AG04450 (cell line): ENCODE measurements around the gene TCP11. TPM values are rescaled to one million over a fixed set of nuclear protein-coding genes. Genes with fewer than 3 reads are reported as not detected.

Experiments used
- CTCF ChIA-PET: fragments of 300-600, 350-600 bp; formaldehyde crosslinking; extraction: SDS; loops from one replicate; lab custom pipeline; 2022; ENCODE audit warnings: antibody characterized with exemption, inconsistent platforms; lab: Charles Lee
- POLR2A ChIA-PET: fragments of 350-600 bp; formaldehyde crosslinking; extraction: SDS; loops from one replicate; lab custom pipeline; 2021; ENCODE audit warnings: antibody characterized with exemption, inconsistent platforms; lab: Yijun Ruan, JAX
- DNase-seq: peaks from one replicate; pipeline ENCODE4 v3.0.0-alpha.2; 2011; ENCODE audit warnings: low read depth, low spot score
- H3K27ac ChIP-seq: one replicate; pipeline ENCODE4 v1.5.1; 2012; ENCODE audit warnings: low read depth, low read length, control low read depth
- H3K27me3 ChIP-seq: one replicate; pipeline ENCODE4 v1.6.0; 2012; ENCODE audit warnings: low read length; ENCODE audit not compliant: control insufficient read depth, insufficient read depth
- H3K4me3 ChIP-seq: 2 replicates; pipeline ENCODE4 v1.5.1; 2011; ENCODE audit warnings: mild to moderate bottlenecking, low read depth, low read length, control low read depth
- H3K9me3 ChIP-seq: 2 replicates; pipeline ENCODE4 v1.5.1; 2012; ENCODE audit warnings: low read length; ENCODE audit not compliant: control insufficient read depth, insufficient read depth
- polyA plus RNA-seq: library from polyadenylated mRNA; depleted of rRNA; stranded (reverse); fragments of >200 nt; gene quantifications from 2 replicates; pipeline ENCODE4 v1.2.3, GENCODE V29; 2011
- TF ChIP-seq, protein P1 (sequence below): IDR thresholded peaks from 2 replicates; pipeline ENCODE4 v1.5.1; 2011; ENCODE audit warnings: low read depth, low read length, control low read depth, inconsistent platforms

TCP11 gene
- polyA plus RNA-seq, 1 experiment = 0.11 TPM

DNA sequence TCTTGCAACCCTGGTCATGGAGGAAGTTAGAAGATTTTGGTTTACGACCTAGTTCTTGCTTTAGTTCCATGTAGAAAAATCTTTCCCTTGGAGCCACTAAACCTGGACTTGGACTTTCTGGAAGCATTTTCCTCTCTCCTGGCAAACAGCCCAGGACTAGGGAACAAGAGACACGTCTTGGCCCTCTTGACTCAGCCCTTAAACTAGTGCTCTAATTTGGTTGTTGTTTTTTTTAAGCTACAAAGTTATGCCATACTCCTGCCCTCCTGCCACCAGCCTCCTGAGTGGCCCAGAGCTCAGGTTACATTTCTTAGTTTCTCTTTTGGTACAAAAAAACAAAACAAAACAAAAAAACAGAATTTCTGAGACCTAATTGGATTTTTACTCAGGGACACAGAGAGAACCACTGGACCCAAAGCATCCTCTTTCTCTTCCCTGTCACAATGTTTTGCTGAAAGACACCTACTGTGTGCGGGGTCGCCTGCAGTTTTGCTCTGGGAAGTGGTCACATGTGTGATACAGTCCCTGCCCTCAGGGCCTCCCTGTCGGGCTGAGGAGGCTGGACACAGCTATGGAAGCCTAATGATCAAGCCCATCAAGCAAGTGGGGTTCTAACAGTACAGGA lies 40.3 kb upstream of the TCP11 start:
- H3K4me3 ChIP-seq = no peak overlapping the region
- POLR2A ChIA-PET = no interaction called here
- CTCF ChIA-PET = interaction anchor here (1.7 kb wide), 1 partner anchor 23 kb away, joined by 10 read pairs; no protein-coding TSS in a partner anchor

DNA sequence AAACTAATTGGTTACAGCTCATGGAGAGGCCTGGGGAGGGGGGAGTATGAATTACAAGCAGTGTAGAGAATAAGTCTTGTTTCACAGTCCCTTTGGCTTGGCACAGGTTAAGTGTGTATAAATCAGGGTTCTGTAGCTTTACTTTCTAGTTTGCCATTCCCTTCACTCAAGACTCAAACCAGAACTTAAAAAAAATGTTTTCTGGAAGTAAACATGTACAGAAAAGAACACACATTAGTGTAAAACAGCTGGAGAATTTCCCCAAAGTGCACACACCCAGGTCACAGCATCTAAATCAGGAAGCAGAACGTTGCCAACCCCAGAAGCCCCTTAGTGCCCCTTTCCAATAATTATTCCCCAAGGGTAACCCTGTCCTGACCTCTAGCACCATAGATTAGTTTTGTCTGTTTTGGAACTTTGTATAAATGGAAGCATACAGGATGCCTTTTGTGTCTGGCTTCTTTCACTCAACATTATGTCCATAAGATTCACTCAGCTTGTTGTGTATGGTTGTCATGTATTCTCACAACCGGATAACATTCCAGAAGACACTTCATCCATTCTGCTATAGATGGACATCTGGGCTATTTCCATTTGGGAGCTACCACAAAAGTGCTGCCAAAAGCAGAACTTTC lies 38.9 kb upstream of the TCP11 start:
- Histone ChIP-seq H3K4me3 (no peak overlapping the region), H3K27me3 (no peaks in the 10 kb centered on the region), H3K27ac (no peak overlapping the region), H3K9me3 (no peaks in the 10 kb centered on the region; the same call in 1 of the 2 replicates)
- ChIA-PET POLR2A (no interaction called here), CTCF (interaction anchor here (1.5 to 1.6 kb wide), 2 partner anchors 24 to 40 kb away, joined by 5 to 7 read pairs; no protein-coding TSS in a partner anchor)
- DNase-seq = no peak
- TF ChIP-seq, protein P1, sequence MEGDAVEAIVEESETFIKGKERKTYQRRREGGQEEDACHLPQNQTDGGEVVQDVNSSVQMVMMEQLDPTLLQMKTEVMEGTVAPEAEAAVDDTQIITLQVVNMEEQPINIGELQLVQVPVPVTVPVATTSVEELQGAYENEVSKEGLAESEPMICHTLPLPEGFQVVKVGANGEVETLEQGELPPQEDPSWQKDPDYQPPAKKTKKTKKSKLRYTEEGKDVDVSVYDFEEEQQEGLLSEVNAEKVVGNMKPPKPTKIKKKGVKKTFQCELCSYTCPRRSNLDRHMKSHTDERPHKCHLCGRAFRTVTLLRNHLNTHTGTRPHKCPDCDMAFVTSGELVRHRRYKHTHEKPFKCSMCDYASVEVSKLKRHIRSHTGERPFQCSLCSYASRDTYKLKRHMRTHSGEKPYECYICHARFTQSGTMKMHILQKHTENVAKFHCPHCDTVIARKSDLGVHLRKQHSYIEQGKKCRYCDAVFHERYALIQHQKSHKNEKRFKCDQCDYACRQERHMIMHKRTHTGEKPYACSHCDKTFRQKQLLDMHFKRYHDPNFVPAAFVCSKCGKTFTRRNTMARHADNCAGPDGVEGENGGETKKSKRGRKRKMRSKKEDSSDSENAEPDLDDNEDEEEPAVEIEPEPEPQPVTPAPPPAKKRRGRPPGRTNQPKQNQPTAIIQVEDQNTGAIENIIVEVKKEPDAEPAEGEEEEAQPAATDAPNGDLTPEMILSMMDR = no peak

More for the DNA sequence above, 40.3 kb upstream of the TCP11 start:
- no peaks in the 10 kb centered on the region; the same call in 1 of the 2 replicates for H3K9me3 ChIP-seq
- DNase-seq = no peak
- TF ChIP-seq, protein P1 = no peak
- peak overlapping the region; percentile 39 for H3K27ac ChIP-seq
- H3K27me3 ChIP-seq = no peaks in the 10 kb centered on the region

DNA sequence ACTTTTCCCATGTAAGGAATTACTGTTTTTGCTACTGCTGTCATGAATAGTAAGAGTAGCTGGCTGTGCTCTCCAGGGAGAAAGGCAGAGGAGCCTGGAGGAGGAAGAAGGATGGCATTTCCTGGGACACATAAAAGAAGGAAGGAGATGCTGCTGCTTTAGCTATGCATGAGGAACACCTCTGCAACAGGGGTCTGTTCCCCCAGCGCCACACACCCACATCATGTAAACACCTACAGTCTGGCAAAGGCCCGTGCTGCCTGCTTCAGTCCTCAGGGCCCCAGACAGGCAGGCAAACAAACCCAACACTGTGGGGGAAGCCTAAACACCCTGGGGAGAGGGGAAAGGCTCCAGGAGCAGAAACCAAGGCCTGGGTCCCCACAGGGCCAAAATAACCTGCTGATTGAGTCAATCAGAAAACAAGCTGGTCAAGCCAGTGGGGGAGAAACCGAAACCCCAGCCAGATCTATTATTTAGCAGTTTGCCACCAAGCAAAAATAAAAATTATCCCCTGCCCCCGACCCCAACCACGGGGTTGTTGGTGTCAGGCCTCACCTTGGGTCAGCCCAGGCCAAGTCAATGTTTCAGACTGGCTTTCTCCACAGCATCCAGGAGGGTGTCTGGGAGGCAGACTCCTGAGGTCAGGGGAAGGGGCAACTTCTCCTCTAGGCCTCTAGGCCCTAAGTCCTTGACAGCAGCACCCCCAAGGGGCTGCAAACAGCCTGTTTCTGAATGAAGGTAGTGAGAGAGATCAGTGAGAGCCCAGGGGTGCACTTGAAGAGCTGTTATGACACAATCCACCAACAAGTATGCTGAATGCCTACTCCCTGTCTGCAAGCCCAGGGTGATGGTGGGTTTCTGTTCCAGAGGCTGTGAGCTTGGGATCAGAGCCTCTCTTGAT lies 38.0 kb upstream of the TCP11 start:
- POLR2A ChIA-PET = no interaction called here
- H3K9me3 ChIP-seq = no peaks in the 10 kb centered on the region; the same call in 1 of the 2 replicates
- CTCF ChIA-PET = interaction anchor here (0.8 to 1.6 kb wide), 3 partner anchors 14 to 39 kb away, joined by 3 to 7 read pairs (median 5); no protein-coding TSS in a partner anchor
- no peak for DNase-seq
- no peak overlapping the region for H3K4me3 ChIP-seq
- TF ChIP-seq, protein P1 = no peak
- H3K27ac ChIP-seq = no peak overlapping the region
- no peaks in the 10 kb centered on the region for H3K27me3 ChIP-seq

DNA sequence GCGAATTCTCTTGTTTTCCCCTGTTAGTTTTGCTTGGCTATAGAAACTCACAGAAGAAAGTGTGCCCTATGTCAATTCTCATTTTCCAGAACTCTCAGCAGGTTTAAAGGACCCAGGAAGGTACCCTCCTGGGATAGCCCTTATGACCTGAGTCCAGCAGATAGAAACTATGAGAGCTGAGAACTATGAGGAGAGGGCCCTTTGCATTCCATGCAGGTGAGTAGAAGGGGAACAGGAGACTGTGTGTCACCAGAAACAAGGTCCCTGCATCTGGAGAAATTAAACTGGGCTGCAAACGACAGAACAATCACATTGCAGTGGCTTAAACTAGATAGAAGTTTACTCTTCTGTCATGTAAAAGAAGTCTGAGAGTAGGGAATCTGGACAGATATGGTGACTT lies 36.9 kb upstream of the TCP11 start:
- H3K27me3 ChIP-seq = no peaks in the 10 kb centered on the region
- ChIA-PET POLR2A (no interaction called here), CTCF (no interaction called here)
- TF ChIP-seq, protein P1 = no peak
- no peak overlapping the region for H3K4me3 ChIP-seq
- no peak for DNase-seq
- H3K27ac ChIP-seq = no peak overlapping the region
- no peaks in the 10 kb centered on the region; the same call in 1 of the 2 replicates for H3K9me3 ChIP-seq
